ENCODE measurements around the gene STAT2.

DNA sequence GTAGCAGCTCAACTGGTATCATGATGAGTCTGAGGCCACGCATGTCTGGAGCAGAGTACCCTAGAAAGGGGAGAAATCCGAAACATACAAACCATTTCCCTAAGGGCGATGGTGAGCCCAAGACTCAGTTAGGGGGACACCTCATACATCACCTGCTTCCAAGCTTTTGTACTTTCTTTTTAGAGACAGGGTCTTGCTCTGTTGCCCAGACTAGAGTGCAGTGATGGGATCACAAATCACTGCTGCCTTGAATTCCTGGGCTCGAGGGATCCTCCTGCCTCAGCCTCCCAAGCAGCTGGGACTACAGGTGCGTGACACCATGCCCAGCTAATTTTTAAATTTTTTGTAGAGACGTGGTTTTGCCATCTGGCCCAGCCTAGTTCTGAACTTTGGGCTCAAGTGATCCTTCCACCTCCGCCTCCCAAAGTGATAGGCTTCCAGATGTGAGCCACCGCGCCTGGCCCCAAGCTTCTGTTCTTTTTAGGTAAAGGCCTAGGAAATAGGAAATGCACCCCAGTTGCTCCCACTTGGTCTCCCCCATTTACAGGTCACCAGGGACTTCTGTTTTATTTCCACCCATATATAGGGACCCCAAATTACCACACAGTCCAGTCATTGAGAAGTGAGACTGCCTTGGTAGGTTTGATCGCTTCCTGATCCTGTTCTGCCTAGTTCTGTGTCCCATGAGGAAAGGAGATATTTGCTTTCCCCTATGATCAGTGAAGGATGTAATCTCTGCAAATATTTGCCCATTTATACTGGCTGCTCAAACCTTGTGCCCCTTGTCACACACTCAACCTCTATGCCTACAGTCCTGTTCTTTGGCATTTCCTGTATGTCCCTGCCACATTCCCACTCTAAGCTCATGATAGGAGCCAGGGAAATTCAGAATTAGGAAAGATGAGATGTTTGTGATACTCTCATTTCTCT lies 2.5 kb upstream of the STAT2 start, which contains the start of gene APOF:
- TF ChIP-seq ELF4 (IDR thresholded peaks at IDR 0.05) (no peak), SUZ12 (IDR thresholded peaks at IDR 0.05) (no peak), CTBP1 (IDR thresholded peaks at IDR 0.05; ENCODE audit: borderline replicate concordance) (no peak), BHLHE40 (IDR thresholded peaks at IDR 0.05; ENCODE audit: borderline replicate concordance) (no peak), FOXA1 (IDR thresholded peaks at IDR 0.05) (no peak), SP1 (IDR thresholded peaks at IDR 0.05) (no peak)
- TF ChIP-seq, protein P1, sequence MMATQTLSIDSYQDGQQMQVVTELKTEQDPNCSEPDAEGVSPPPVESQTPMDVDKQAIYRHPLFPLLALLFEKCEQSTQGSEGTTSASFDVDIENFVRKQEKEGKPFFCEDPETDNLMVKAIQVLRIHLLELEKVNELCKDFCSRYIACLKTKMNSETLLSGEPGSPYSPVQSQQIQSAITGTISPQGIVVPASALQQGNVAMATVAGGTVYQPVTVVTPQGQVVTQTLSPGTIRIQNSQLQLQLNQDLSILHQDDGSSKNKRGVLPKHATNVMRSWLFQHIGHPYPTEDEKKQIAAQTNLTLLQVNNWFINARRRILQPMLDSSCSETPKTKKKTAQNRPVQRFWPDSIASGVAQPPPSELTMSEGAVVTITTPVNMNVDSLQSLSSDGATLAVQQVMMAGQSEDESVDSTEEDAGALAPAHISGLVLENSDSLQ (IDR thresholded peaks at IDR 0.05) = no peak

Data from HEK293T (cell line).